Choroid plexus epithelial cell (primary cell): ENCODE data around the gene NR2F2.
A peak's percentile ranks its signal among the peaks of the same experiment; 100 is the strongest.

Experiments used
- DNase-seq: peaks from one replicate; pipeline ENCODE4 v3.0.0-alpha.2; 2010; ENCODE audit warnings: low read depth
- H3K4me3 ChIP-seq: 2 replicates; pipeline ENCODE4 v1.5.1; 2011; ENCODE audit warnings: low read depth, mild to moderate bottlenecking, control low read depth, low read length, moderate library complexity
- TF ChIP-seq, protein P1 (sequence below): conservative IDR thresholded peaks from 2 replicates; pipeline ENCODE4 v1.5.1; 2011; ENCODE audit warnings: low read depth, mild to moderate bottlenecking, control low read depth, inconsistent platforms, low read length, moderate library complexity

NR2F2 gene

GRCh38 chr15:96323319-96324145, 7.0 kb upstream of the NR2F2 start:
- TF ChIP-seq, protein P1, sequence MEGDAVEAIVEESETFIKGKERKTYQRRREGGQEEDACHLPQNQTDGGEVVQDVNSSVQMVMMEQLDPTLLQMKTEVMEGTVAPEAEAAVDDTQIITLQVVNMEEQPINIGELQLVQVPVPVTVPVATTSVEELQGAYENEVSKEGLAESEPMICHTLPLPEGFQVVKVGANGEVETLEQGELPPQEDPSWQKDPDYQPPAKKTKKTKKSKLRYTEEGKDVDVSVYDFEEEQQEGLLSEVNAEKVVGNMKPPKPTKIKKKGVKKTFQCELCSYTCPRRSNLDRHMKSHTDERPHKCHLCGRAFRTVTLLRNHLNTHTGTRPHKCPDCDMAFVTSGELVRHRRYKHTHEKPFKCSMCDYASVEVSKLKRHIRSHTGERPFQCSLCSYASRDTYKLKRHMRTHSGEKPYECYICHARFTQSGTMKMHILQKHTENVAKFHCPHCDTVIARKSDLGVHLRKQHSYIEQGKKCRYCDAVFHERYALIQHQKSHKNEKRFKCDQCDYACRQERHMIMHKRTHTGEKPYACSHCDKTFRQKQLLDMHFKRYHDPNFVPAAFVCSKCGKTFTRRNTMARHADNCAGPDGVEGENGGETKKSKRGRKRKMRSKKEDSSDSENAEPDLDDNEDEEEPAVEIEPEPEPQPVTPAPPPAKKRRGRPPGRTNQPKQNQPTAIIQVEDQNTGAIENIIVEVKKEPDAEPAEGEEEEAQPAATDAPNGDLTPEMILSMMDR = no peak
- H3K4me3 ChIP-seq = peak overlapping the region; percentile 75
- no peak for DNase-seq

DNA sequence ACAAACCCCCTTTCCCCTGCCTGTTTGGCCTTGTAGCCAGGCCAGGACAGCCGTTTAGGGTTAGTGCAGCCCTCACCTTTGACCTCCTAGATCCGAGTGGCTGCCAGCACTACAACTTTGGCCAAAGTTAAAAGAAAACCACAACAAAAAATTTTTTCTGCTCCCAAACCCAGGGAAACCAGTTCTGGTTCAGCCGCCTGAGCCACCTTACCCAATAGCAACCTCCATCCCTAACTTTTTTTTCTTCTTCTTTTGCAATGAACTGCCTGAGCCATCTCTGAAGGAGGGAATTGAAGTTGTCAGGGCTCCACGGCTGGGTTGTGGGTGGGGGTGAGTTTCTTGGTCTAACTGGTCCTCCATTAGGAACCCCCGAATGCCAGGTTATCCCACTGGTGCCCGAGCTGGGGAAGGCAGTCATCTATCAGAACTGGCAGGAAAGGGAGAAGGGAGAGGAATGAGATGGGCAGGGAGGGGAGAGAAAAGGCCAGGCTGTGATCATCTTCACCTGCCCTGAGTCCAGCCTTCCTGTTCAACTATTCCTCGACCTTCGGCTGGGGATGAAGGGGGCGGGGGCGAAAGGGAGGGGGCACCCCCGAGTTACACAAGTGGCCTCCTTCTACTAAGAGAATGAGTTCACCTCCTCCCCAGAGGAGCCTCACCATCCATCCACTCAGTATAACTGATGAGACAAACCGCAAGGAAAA, 6.2 kb upstream of the NR2F2 start:
- TF ChIP-seq, protein P1 = no peak
- H3K4me3 ChIP-seq = peak overlapping the region; percentile 75
- DNase-seq = peak; percentile 65

GRCh38 chr15:96324940-96325540, 5.5 kb upstream of the NR2F2 start:
- TF ChIP-seq, protein P1 = no peak
- peak; percentile 22 for DNase-seq
- peak overlapping the region; percentile 75 for H3K4me3 ChIP-seq

- peak; percentile 81 for DNase-seq
- peak overlapping the region; percentile 75 for H3K4me3 ChIP-seq
Observed at GRCh38 chr15:96325541-96326327, 4.8 kb upstream of the NR2F2 start.

GRCh38 chr15:96326328-96327154, 4.0 kb upstream of the NR2F2 start:
- peak overlapping the region; percentile 75 for H3K4me3 ChIP-seq
- TF ChIP-seq, protein P1 = no peak
- DNase-seq = peak; percentile 71

More at GRCh38 chr15:96325541-96326327, 4.8 kb upstream of the NR2F2 start:
- TF ChIP-seq, protein P1 = no peak

- TF ChIP-seq, protein P1 = peak; percentile 69
- DNase-seq = peak; percentile 96
Observed at GRCh38 chr15:96327155-96327741, 3.3 kb upstream of the NR2F2 start.

More at GRCh38 chr15:96327155-96327741, 3.3 kb upstream of the NR2F2 start:
- H3K4me3 ChIP-seq = peak overlapping the region; percentile 75
